ENCODE measurements around the gene DYNLRB1.
"Not testable (repeated sequence)": the region's sequence is repeated elsewhere in the genome, so short reads cannot be mapped to it uniquely, and the experiment has no call there.

DYNLRB1 gene

DNA sequence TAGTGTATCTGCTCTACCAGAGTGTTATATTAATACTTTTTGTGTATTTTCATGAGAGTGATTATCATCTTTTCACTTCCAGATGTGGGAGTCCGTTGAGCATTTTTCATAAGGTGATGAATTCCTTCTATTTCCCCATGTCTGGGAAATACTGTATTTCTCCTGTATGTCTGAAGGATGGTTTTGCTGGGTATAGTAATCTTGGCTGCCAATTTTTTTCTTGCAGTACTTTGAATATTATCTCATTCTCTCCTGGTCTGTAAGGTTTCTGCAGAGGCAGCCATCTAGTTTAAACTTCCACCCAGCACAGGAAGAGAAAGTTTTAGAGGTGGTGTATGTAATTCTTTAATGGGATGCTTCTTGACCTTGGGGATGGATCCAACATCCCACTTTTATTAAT is 15.4 kb upstream of the DYNLRB1 start:
- no peak overlapping the region for H3K27ac ChIP-seq
- no peak for TF ChIP-seq ZFX (IDR thresholded peaks at IDR 0.05)
- TF ChIP-seq CTCF (conservative IDR thresholded peaks at IDR 0.05) = no peak

DNA sequence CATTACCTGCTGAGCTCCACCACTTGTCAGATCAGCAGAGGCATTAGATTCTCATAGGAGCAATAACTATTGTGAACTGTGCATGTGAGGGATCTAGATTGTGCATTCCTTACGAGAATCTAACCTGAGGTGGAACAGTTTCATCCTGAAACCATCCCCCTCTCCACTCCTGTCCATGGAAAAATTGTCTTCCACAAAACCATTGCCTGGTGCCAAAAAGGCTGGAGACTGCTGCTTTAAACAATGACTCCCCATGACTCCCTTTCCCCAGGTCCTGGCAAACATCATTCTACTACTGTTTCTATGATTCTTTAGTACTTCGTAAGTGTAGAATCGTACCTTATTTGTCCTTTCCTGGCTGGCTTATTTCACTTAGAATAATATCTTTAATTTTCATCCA is 9.7 kb upstream of the DYNLRB1 start:
- H3K27ac ChIP-seq = no peak overlapping the region
- TF ChIP-seq ZFX (IDR thresholded peaks at IDR 0.05) (no peak), CTCF (conservative IDR thresholded peaks at IDR 0.05) (no peak)

- TF ChIP-seq CTCF (conservative IDR thresholded peaks at IDR 0.05) (no peak), ZFX (IDR thresholded peaks at IDR 0.05) (no peak)
- H3K27ac ChIP-seq = no peak overlapping the region
Measured at GRCh38 chr20:34507702-34508413, 8.4 kb upstream of the DYNLRB1 start.

DNA sequence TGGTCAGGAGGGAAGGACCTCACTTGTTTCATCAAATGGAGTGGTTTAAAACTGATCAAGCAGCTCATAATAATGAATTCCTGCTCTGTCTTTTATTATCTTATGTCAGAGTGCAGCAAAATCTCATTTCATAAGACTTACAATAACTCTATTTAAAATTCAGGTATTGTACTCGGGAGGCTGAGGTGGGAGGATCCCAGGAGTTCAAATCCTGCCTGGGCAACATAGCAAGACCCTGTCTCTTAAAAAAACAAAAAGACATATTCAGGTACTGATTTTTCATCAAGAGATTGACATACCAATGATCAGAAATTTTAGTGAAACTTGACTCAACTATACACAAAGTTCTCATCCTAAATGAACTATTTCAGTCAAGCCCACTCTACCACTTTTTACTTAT is 5.6 kb upstream of the DYNLRB1 start:
- no peak for TF ChIP-seq ZFX (IDR thresholded peaks at IDR 0.05)
- no peak for TF ChIP-seq CTCF (conservative IDR thresholded peaks at IDR 0.05)
- no peak overlapping the region for H3K27ac ChIP-seq

DNA sequence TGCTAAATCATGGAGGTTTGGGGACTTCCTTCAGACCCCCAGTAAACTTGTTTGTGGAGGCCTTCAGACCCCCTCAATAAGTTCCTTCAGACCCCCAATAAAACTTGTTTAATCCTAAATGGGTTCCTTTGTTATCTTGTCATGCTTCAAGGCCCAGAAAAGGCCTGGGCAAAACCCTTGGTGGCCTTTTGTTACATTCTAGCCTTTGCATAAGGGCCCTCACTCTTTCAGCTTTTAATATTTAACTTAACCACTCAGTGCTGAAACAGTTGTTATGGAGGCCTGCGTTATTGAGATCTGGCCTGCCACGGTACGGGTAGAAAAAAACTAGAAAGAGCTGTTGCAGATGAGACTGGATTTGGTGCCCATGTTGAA is 4.3 kb upstream of the DYNLRB1 start:
- TF ChIP-seq ZFX (IDR thresholded peaks at IDR 0.05) = no peak
- H3K27ac ChIP-seq = no peak overlapping the region

- TF ChIP-seq ZFX (IDR thresholded peaks at IDR 0.05) (no peak), CTCF (conservative IDR thresholded peaks at IDR 0.05) (no peak)
- no peak overlapping the region for H3K27ac ChIP-seq
Measured at GRCh38 chr20:34512266-34512954, 3.8 kb upstream of the DYNLRB1 start.

DNA sequence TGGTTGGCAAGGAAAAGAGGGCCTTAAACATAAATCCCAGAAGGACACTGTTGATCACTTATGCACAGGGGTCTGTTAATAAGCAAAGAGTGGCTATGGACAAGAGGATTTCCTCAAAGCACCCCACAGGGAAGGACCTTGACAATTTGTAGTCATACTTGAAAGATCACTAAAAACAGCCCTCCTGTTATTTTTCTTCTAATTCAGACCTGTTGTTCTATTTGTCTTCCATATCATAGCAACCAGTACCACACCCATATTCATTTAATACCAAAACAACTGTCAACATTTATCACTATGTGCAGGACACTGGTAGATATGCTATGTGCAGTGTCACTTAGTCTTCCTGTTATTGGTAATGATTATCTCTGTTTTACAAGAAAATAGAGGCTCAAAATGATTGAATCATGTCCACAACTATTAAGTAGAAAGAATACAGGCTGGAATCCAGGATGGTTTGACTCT is 3.2 kb upstream of the DYNLRB1 start:
- TF ChIP-seq CTCF (conservative IDR thresholded peaks at IDR 0.05) (no peak), ZFX (IDR thresholded peaks at IDR 0.05) (no peak)
- no peak overlapping the region for H3K27ac ChIP-seq

DNA sequence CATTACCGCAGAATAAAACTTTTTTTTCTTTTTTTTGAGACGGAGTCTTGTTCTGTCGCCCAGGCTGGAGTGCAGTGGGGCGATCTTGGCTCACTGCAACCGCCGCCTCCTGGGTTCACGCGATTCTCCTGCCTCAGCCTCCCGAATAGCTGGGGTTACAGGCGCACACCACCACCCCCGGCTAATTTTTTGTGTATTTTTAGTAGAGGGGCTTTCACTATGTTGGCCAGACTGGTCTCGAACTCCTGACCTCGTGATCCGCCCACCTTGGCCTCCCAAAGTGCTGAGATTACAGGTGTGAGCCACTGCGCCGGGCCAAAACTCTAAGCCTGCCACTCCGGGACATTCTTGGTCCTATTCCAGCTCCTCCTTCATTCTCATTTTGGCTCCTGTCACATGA is 2.2 kb upstream of the DYNLRB1 start:
- H3K27ac ChIP-seq = not testable (repeated sequence)

Measured in C4-2B (cell line).